Right kidney (tissue), 9 donors: ENCODE results near the gene BRS3.
"Not testable (repeated sequence)": the region's sequence is repeated elsewhere in the genome, so short reads cannot be mapped to it uniquely, and the experiment has no call there.

Source experiments
- DNase-seq: peaks from one replicate; pipeline ENCODE4 v3.0.0-alpha.2; 2016
- long read RNA-seq, 8 donors: transcript quantifications; one replicate each; lab custom pipeline, GENCODE V29; 2026

Gene BRS3
- long read RNA-seq, donor 1, result 0 reads
- long read RNA-seq, donor 2, result 0 reads
- long read RNA-seq, donor 3, result 0 reads
- long read RNA-seq, donor 4, result 0 reads
- long read RNA-seq, donor 5, result 0 reads
- long read RNA-seq, donor 6, result 0 reads
- long read RNA-seq, donor 7, result 0 reads
- long read RNA-seq, donor 8, result 0 reads

- DNase-seq, result no peak
Measured at GRCh38 chrX:136487647-136488046, at the start of gene BRS3. BRS3 (plus strand) TSS chrX:136487947; CDS start chrX:136488115, 168 bp downstream.

- no peak for DNase-seq
Measured at GRCh38 chrX:136438192-136438591, 49.6 kb upstream of the BRS3 start.

- not testable (repeated sequence) for DNase-seq
Measured at GRCh38 chrX:136445674-136446073, 42.1 kb upstream of the BRS3 start.

- no peak for DNase-seq
Measured at GRCh38 chrX:136446208-136446607, 41.5 kb upstream of the BRS3 start.

GRCh38 chrX:136447308-136447707, 40.4 kb upstream of the BRS3 start:
- DNase-seq, result no peak

- no peak for DNase-seq
Measured at GRCh38 chrX:136447968-136448367, 39.8 kb upstream of the BRS3 start.

GRCh38 chrX:136450050-136450830, 37.5 kb upstream of the BRS3 start:
- DNase-seq, result no peak

GRCh38 chrX:136452614-136453013, 35.1 kb upstream of the BRS3 start:
- DNase-seq, result no peak

- DNase-seq, result no peak
Measured at GRCh38 chrX:136453114-136453513, 34.6 kb upstream of the BRS3 start.

GRCh38 chrX:136453771-136454170, 34.0 kb upstream of the BRS3 start:
- no peak for DNase-seq

- no peak for DNase-seq
Measured at GRCh38 chrX:136456133-136456532, 31.6 kb upstream of the BRS3 start.

GRCh38 chrX:136457303-136457917, 30.3 kb upstream of the BRS3 start:
- DNase-seq, result no peak

GRCh38 chrX:136464589-136464988, 23.2 kb upstream of the BRS3 start:
- DNase-seq, result no peak

- no peak for DNase-seq
Measured at GRCh38 chrX:136467303-136467702, 20.4 kb upstream of the BRS3 start.

GRCh38 chrX:136468391-136469103, 19.2 kb upstream of the BRS3 start:
- no peak for DNase-seq

- DNase-seq, result no peak
Measured at GRCh38 chrX:136473663-136474062, 14.1 kb upstream of the BRS3 start.

GRCh38 chrX:136475236-136475635, 12.5 kb upstream of the BRS3 start:
- no peak for DNase-seq

GRCh38 chrX:136476501-136476900, 11.2 kb upstream of the BRS3 start:
- no peak for DNase-seq

GRCh38 chrX:136477026-136477425, 10.7 kb upstream of the BRS3 start:
- no peak for DNase-seq

GRCh38 chrX:136480383-136480782, 7.4 kb upstream of the BRS3 start:
- no peak for DNase-seq

GRCh38 chrX:136488706-136489105, 959 bp downstream of the BRS3 start:
- DNase-seq, result no peak

GRCh38 chrX:136491832-136492231, 4.1 kb downstream of the BRS3 start:
- no peak for DNase-seq

- no peak for DNase-seq
Measured at GRCh38 chrX:136493011-136493410, 5.3 kb downstream of the BRS3 start.
